GM21576 (cell line): ENCODE data around the gene ZNF284.
"Not testable (repeated sequence)": the region's sequence is repeated elsewhere in the genome, so short reads cannot be mapped to it uniquely, and the experiment has no call there.

Source experiments
- ATAC-seq: cut with Tn5 transposase; IDR thresholded peaks from one replicate; pipeline ENCODE4 v1.9.1; 2021; ENCODE audit warnings: mild to moderate bottlenecking, moderate library complexity; ENCODE audit not compliant: unreplicated experiment

Gene ZNF284

GRCh38 chr19:44109458-44109857, 37.5 kb downstream of the ZNF284 start:
- no peak for ATAC-seq

GRCh38 chr19:44111910-44112463, 40.0 kb downstream of the ZNF284 start:
- no peak for ATAC-seq

- no peak for ATAC-seq
Measured at GRCh38 chr19:44112802-44113137, 40.8 kb downstream of the ZNF284 start.

- ATAC-seq, result peak; percentile 90
Measured at GRCh38 chr19:44113138-44113783, 41.3 kb downstream of the ZNF284 start, which contains the start of gene ZNF225. ZNF225 (plus strand) TSS chr19:44113399; CDS start chr19:44115828, 2,429 bp downstream.

GRCh38 chr19:44113784-44114390, 41.9 kb downstream of the ZNF284 start:
- no peak for ATAC-seq

- ATAC-seq, result not testable (repeated sequence)
Measured at GRCh38 chr19:44121162-44121561, 49.2 kb downstream of the ZNF284 start.

- ATAC-seq, result no peak
Measured at GRCh38 chr19:44131955-44132354, 60.0 kb downstream of the ZNF284 start.
